IMR-90 (cell line): Measurements from ENCODE around the gene SMTNL1. TPM values are rescaled to one million over a fixed set of nuclear protein-coding genes. Genes with fewer than 3 reads are reported as not detected.

Experiments used
- ATAC-seq: fragments of 200-7000 bp; cut with Tn5 transposase; 2 replicates; pipeline ENCODE4 v1.9.1; 2020; ENCODE audit warnings: low read depth, mild to moderate bottlenecking, moderate library complexity
- BruUV-seq: library from RNA; stranded (reverse); fragments of 400-500 nt; replicated peaks from 2 replicates; lab custom pipeline; 2021; lab: Mats Ljungman, UMichigan
- CTCF ChIA-PET: fragments of 300-600 bp; formaldehyde crosslinking; extraction: SDS; loops from one replicate; lab custom pipeline; 2021; ENCODE audit warnings: antibody characterized with exemption; lab: Yijun Ruan, JAX
- POLR2A ChIA-PET: fragments of 300-600 bp; sonication (Branson Sonifier 250); formaldehyde crosslinking; loops from one replicate; lab custom pipeline; 2022; ENCODE audit warnings: antibody characterized with exemption; ENCODE audit not compliant: unreplicated experiment; lab: Charles Lee
- DNase-seq: peaks from one replicate; pipeline ENCODE4 v3.0.0; 2013
- H2AFZ ChIP-seq: replicated peaks from 2 replicates; pipeline ENCODE3; 2013; ENCODE audit warnings: low read length, mild to moderate bottlenecking; ENCODE audit not compliant: poor library complexity
- H2AK5ac ChIP-seq: 2 replicates; pipeline ENCODE4 v1.6.1; 2013; ENCODE audit warnings: low read depth, low read length, inconsistent platforms
- H2AK9ac ChIP-seq: replicated peaks from 2 replicates; pipeline ENCODE3; 2013; ENCODE audit warnings: mild to moderate bottlenecking, low read depth, low read length, moderate library complexity; ENCODE audit not compliant: poor library complexity
- H2BK120ac ChIP-seq: 2 replicates; pipeline ENCODE4 v1.6.1; 2013; ENCODE audit warnings: low read depth, low read length, inconsistent platforms
- H2BK15ac ChIP-seq: 3 replicates; pipeline ENCODE4 v1.6.1; 2013; ENCODE audit warnings: low read depth, low read length, inconsistent platforms
- H2BK20ac ChIP-seq: 2 replicates; pipeline ENCODE4 v1.6.1; 2013; ENCODE audit warnings: low read depth, mild to moderate bottlenecking, inconsistent platforms, low read length, moderate library complexity
- H2BK5ac ChIP-seq: 2 replicates; pipeline ENCODE4 v1.6.1; 2013; ENCODE audit warnings: mild to moderate bottlenecking, low read depth, low read length, inconsistent platforms; ENCODE audit not compliant: poor library complexity, severe bottlenecking
- H3K14ac ChIP-seq: replicated peaks from 2 replicates; pipeline ENCODE4 v1.6.1; 2013; ENCODE audit warnings: low read depth, low read length, inconsistent platforms
- H3K18ac ChIP-seq: 2 replicates; pipeline ENCODE4 v1.6.1; 2013; ENCODE audit warnings: low read depth, low read length, control low read depth
- H3K23ac ChIP-seq: 2 replicates; pipeline ENCODE4 v1.6.1; 2013; ENCODE audit warnings: low read depth, low read length, inconsistent platforms
- H3K27ac ChIP-seq: 2 replicates; pipeline ENCODE4 v1.5.1; 2013; ENCODE audit warnings: mild to moderate bottlenecking, control low read depth, low read length; ENCODE audit not compliant: insufficient read depth
- H3K27me3 ChIP-seq: 2 replicates; pipeline ENCODE4 v1.6.1; 2013; ENCODE audit warnings: low read length; ENCODE audit not compliant: control insufficient read depth, insufficient read depth
- H3K36me3 ChIP-seq: 2 replicates; pipeline ENCODE4 v1.6.1; 2013; ENCODE audit warnings: low read length, mixed read lengths; ENCODE audit not compliant: control insufficient read depth, insufficient read depth
- H3K4ac ChIP-seq: 2 replicates; pipeline ENCODE4 v1.6.1; 2013; ENCODE audit warnings: low read depth, low read length, inconsistent platforms
- H3K4me1 ChIP-seq: 2 replicates; pipeline ENCODE4 v1.6.1; 2013; ENCODE audit warnings: low read length, mixed read lengths; ENCODE audit not compliant: control insufficient read depth, insufficient read depth
- H3K4me2 ChIP-seq: 2 replicates; pipeline ENCODE4 v1.6.1; 2013; ENCODE audit warnings: low read depth, mild to moderate bottlenecking, control low read depth, low read length, moderate library complexity
- H3K4me3 ChIP-seq: 2 replicates; pipeline ENCODE4 v1.5.1; 2013; ENCODE audit warnings: low read depth, mild to moderate bottlenecking, control low read depth, low read length, moderate library complexity; ENCODE audit not compliant: insufficient read depth
- H3K56ac ChIP-seq: 2 replicates; pipeline ENCODE4 v1.6.1; 2013; ENCODE audit warnings: low read length, inconsistent platforms; ENCODE audit not compliant: insufficient read depth; ENCODE audit errors: extremely low read depth
- H3K79me1 ChIP-seq, 2 experiments: 2 replicates each; pipeline ENCODE4 v1.6.1; 2013; ENCODE audit warnings: low read length in 2 of 2, inconsistent platforms in 1 of 2, low read depth in 1 of 2
- H3K9ac ChIP-seq: 2 replicates; pipeline ENCODE4 v1.6.1; 2013; ENCODE audit warnings: low read depth, low read length, control low read depth
- H3K9me1 ChIP-seq: 2 replicates; pipeline ENCODE4 v1.6.1; 2013; ENCODE audit warnings: low read length, inconsistent platforms; ENCODE audit not compliant: insufficient read depth
- H3K9me3 ChIP-seq: 2 replicates; pipeline ENCODE4 v1.6.1; 2013; ENCODE audit warnings: low read length; ENCODE audit not compliant: control insufficient read depth, insufficient read depth
- H4K20me1 ChIP-seq: 2 replicates; pipeline ENCODE4 v1.6.1; 2013; ENCODE audit warnings: low read length, inconsistent platforms; ENCODE audit not compliant: insufficient read depth
- H4K5ac ChIP-seq: 2 replicates; pipeline ENCODE4 v1.6.1; 2013; ENCODE audit warnings: mild to moderate bottlenecking, low read depth, low read length, control low read depth
- H4K8ac ChIP-seq, 2 experiments: 2 replicates each; pipeline ENCODE4 v1.6.1; 2013; ENCODE audit warnings: low read depth in 2 of 2, low read length in 2 of 2, control low read depth in 1 of 2, inconsistent platforms in 1 of 2
- H4K91ac ChIP-seq: 2 replicates; pipeline ENCODE4 v1.6.1; 2013; ENCODE audit warnings: low read depth, low read length, inconsistent platforms; ENCODE audit not compliant: insufficient read depth
- CTCF ChIP-seq: conservative IDR thresholded peaks from 2 replicates; pipeline ENCODE4 v1.5.1; 2012; ENCODE audit warnings: mild to moderate bottlenecking, low read depth, low read length, improper control_type of control experiment
- FOS ChIP-seq: fragments of 150-350 bp; IDR thresholded peaks from 2 replicates; pipeline ENCODE4 v1.6.1; 2016; ENCODE audit warnings: low read depth, low read length
- MAFK ChIP-seq: IDR thresholded peaks from 2 replicates; pipeline ENCODE4 v1.6.1; 2012; ENCODE audit warnings: low read depth, low read length, improper control_type of control experiment
- MAZ ChIP-seq: IDR thresholded peaks from 2 replicates; pipeline ENCODE4 v1.6.1; 2012; ENCODE audit warnings: low read depth, mild to moderate bottlenecking, low read length, improper control_type of control experiment, moderate library complexity, borderline replicate concordance
- RAD21 ChIP-seq: IDR thresholded peaks from 2 replicates; pipeline ENCODE4 v1.6.1; 2012; ENCODE audit warnings: low read length, improper control_type of control experiment
- USF2 ChIP-seq: fragments of 150-350 bp; IDR thresholded peaks from 2 replicates; pipeline ENCODE4 v1.6.1; 2017; ENCODE audit warnings: mild to moderate bottlenecking, antibody characterized with exemption, low read length, low read depth
- WGBS, 2 experiments: methylation state at CpG; one replicate each; pipeline versions ENCODE4 v1.1.5 to v1.1.7; 2013; ENCODE audit warnings: missing lambda C conversion rate in 2 of 2; ENCODE audit not compliant: insufficient read length in 1 of 2; ENCODE audit errors: extremely low coverage in 2 of 2; 5-methylcytosine and 5-hydroxymethylcytosine counted together
- dilution Hi-C: fragments of 300-500 bp; cut with HindIII; formaldehyde crosslinking; loops from one replicate; pipeline ENCODE4 v1.14.3; 2018; ENCODE audit warnings: low sequenced_read_pairs; ENCODE audit not compliant: unreplicated experiment
- in situ Hi-C: fragments of 300-500 bp; cut with MboI; formaldehyde crosslinking; loops from 3 replicates; pipeline ENCODE4 v1.14.3; 2019; ENCODE audit warnings: low sequenced_read_pairs, inconsistent platforms, mixed read lengths
- intact Hi-C: fragments of 100-400 bp; cut with micrococcal nuclease; formaldehyde crosslinking; loops from 2 replicates; pipeline ENCODE4 v1.10.0; 2022
- polyA plus RNA-seq, 3 experiments: library from polyadenylated mRNA; depleted of rRNA; stranded (reverse); fragments of >200 nt; gene quantifications; 2 replicates each; pipeline ENCODE4 v1.2.3, GENCODE V29; 2012; ENCODE audit warnings: low replicate concordance in 1 of 3
- total RNA-seq: library from RNA; depleted of rRNA; stranded (reverse); fragments of >200 nt; gene quantifications from 2 replicates; pipeline ENCODE4 v1.2.3, GENCODE V29; 2012

SMTNL1 gene
- total and polyA plus RNA-seq, 2 of the 4 experiments (the other 2 are of a cell fraction) = not detected

GRCh38 chr11:57596266-57596885 lies 59.0 kb downstream of the SMTNL1 start:
- no TSS peak for BruUV-seq
- Histone ChIP-seq H3K27ac (no peak overlapping the region), H2BK15ac (no peak overlapping the region), H2BK120ac (no peak overlapping the region), H2AFZ (no peak overlapping the region), H2AK9ac (no peak overlapping the region), H3K4me2 (no peak overlapping the region), H3K4me3 (no peak overlapping the region), H3K9me1 (no peaks in the 10 kb centered on the region), H2BK20ac (no peak overlapping the region), H2BK5ac (no peak overlapping the region), H3K23ac (no peak overlapping the region), H3K14ac (no peak overlapping the region), H3K56ac (no peak overlapping the region), H4K91ac (no peak overlapping the region), H4K20me1 (no peaks in the 10 kb centered on the region), H3K4ac (no peak overlapping the region), H3K4me1 (peaks cover 5% of the 10 kb centered on the region; the same call in 1 of the 2 replicates), H3K18ac (no peak overlapping the region), H3K27me3 (peaks cover 21% of the 10 kb centered on the region), H3K9me3 (no peaks in the 10 kb centered on the region), H3K9ac (no peak overlapping the region), H3K79me1 (no peaks in the 10 kb centered on the region; a peak in 1 of 4 replicates), H3K36me3 (no peaks in the 10 kb centered on the region; the same call in 1 of the 2 replicates), H4K5ac (no peak overlapping the region), H2AK5ac (no peak overlapping the region), H4K8ac (no peak overlapping the region)
- POLR2A ChIA-PET = no interaction called here
- dilution Hi-C loops = no loop called here
- TF ChIP-seq FOS (no peak), MAFK (no peak), MAZ (no peak), USF2 (no peak), RAD21 (no peak), CTCF (no peak)
- in situ Hi-C loops = no loop called here
- intact Hi-C loops = no loop called here
- ATAC-seq (no peak), DNase-seq (no peak)
- CTCF ChIA-PET = interaction anchor here (0.6 kb wide), 1 partner anchor 1189 kb away, joined by 5 read pairs; no protein-coding TSS in a partner anchor
- WGBS, 2 experiments = 40% methylated on average over 1 of the region's 5 CpGs; no CpG with 5 or more reads in 1 of the 2 experiments
